Glomerular visceral epithelial cell (primary cell): Measurements from ENCODE around the gene ABO.
A peak's percentile ranks its signal among the peaks of the same experiment; 100 is the strongest.
"Not testable (repeated sequence)": the region's sequence is repeated elsewhere in the genome, so short reads cannot be mapped to it uniquely, and the experiment has no call there.

Experiments
- DNase-seq: peaks from one replicate; pipeline ENCODE4 v3.0.0-alpha.2; 2016; ENCODE audit errors: extremely low spot score

ABO gene

GRCh38 chr9:133225171-133226011 lies 49.6 kb downstream of the ABO start:
- no peak for DNase-seq

GRCh38 chr9:133224762-133225161 lies 50.2 kb downstream of the ABO start:
- DNase-seq, result no peak

- DNase-seq, result not testable (repeated sequence)
Observed at GRCh38 chr9:133223159-133223756, 51.7 kb downstream of the ABO start.

DNA sequence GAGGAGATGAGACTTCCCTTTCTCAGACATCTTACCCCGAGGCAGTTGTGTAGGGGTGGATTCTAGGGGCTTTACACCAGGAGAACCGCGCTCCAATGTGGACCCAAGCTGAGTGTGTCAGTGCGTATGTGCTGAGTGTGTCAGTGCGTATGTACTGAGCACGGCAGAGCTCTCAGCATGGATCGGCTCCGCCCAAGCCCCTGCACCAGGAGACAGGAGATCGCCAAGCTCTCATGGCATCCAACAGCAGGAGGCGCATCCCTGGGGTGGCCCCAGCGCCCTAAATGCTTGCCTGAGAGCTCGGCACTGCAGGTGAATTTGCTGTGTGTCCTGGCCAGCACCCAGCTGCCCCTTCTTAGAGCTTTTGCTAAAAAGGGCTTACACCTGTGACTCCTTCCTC lies 53.0 kb downstream of the ABO start:
- DNase-seq, result not testable (repeated sequence)

DNA sequence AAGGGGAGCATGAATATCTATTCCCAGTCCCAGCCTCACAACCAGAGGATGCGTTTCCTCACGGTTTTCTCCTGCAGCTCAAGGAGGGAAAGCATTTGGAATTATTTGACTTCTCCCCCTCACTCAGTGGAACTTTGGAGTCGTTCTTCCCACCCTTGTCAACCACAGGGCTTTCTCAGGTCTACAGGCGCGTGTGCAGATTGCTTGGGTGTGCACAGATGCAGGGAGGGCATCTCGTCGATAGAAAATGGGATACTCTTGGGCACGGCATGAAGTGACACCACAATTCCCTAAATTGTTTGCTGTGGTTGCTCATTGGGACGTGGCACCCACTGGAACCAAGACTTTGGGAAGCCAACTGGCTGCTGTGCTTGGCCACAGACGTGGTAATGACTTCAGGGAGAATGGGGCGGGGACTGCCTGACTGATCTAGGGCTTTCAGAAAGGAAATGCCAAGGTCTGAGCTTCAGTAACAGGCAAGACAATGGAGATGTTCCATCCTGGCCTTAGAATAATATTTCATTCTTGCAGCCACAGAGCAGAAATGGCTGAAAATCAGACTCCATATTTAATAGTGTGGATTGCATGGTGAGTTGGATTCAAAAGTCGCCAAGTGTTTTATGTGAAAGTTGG lies 53.7 kb downstream of the ABO start:
- no peak for DNase-seq

GRCh38 chr9:133218049-133218975 lies 56.7 kb downstream of the ABO start:
- not testable (repeated sequence) for DNase-seq

- not testable (repeated sequence) for DNase-seq
Observed at GRCh38 chr9:133217333-133217988, 57.5 kb downstream of the ABO start.

GRCh38 chr9:133214276-133214675 lies 60.7 kb downstream of the ABO start:
- peak; percentile 37 for DNase-seq

DNA sequence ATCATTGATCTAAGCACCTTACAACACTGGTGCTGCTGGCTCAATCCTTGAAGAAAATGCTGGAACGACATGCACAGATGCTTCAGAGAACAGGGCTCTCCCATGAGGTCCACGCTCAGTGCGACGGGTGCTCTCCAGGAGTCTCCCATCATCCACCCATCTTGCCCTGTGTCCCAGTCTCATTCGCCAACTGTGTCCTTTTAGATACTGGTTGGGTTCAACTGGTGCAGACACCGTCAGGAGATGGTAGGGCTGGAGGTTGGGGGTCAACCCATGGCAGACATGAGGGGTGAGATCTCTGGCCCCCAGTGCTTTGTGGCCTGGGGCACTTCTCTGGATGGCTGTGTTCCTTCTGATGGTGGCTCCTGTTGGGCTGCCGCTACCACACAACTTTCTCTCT lies 64.4 kb downstream of the ABO start:
- no peak for DNase-seq

GRCh38 chr9:133210202-133210532 lies 64.8 kb downstream of the ABO start:
- no peak for DNase-seq

DNA sequence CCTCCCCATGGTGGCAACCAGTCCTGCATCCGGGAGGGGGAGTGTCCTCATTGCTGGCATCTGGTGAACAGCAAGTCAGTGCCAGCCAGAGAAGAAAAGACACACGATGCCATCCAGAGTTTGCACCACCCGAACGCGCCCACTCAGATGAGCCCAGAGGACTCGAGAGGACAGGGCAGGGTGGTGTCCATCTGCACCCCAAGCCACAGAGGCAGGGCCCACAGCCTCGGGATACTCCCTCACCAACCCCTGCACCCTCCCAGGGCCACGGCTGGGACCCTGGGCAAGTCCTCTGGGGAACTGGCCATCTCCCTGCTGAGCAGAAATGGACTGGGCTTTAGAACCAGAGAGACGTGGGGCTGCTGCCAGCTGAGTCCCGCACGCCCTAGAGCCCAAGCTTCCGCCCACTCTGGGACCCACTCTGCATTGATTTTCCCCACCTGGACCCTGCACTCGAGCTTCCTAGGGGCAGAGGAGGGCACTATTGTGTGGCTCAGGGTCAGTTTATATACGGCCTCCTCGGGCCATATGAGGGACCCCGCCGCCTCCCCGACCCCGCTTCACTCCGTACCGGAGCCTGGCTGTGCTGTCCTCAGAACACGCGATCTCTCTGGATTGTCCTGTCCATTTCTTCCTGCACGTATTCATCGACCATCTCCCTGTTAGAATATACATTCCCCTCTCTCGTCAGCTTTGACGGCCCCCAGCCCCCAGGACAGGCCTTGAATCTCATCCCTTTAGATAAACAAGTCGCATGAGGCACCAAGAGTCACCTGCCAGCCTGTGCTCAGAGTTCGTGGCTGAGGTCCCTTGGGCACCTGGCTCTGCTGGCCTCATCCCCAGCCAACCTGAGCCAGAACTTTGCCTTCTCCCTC lies 65.4 kb downstream of the ABO start:
- not testable (repeated sequence) for DNase-seq

- DNase-seq, result not testable (repeated sequence)
Observed at GRCh38 chr9:133208880-133209300, 66.1 kb downstream of the ABO start, which contains the start of gene OBP2B. OBP2B (minus strand) TSS chr9:133209250; CDS start chr9:133209199, 51 bp downstream.

- DNase-seq, result not testable (repeated sequence)
Observed at GRCh38 chr9:133208171-133208879, 66.7 kb downstream of the ABO start.

DNA sequence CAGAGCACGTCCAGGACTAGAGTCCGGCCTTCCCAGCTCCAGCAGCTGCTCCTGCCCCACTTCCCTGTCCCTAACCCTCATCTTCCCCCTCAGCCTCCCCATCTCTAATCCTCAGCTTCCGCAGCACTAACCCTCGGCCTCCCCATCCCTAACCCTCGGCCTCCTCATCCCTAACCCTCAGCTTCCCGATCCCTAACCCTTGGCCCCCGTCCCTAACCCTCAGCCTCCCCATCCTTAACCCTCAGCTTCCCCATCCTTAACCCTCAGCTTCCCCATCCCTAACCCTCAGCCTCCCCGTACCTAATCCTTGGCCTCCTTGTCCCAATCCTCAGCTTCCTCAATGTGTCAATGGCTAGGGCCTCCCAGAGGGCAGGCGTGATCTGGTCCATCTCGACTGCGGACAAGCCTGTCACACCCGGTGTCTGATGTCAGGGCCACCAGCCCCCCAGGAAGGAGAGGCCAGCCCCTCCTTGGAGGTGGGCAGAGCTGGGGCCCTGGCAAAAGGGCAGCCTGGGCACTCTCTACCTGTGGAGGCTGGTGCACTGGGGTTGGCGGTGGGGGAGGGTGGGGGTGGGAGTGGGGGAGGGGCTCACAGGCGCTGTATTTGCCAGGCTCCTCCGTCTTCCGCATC lies 67.3 kb downstream of the ABO start:
- DNase-seq, result no peak

- DNase-seq, result no peak
Observed at GRCh38 chr9:133207021-133207531, 67.9 kb downstream of the ABO start.

- no peak for DNase-seq
Observed at GRCh38 chr9:133205996-133206931, 68.7 kb downstream of the ABO start.

GRCh38 chr9:133205481-133205887 lies 69.5 kb downstream of the ABO start:
- not testable (repeated sequence) for DNase-seq
